GM18498 (cell line): ENCODE data around the gene SLC22A7.
"Not testable (repeated sequence)": the region's sequence is repeated elsewhere in the genome, so short reads cannot be mapped to it uniquely, and the experiment has no call there.

Source experiments
- ATAC-seq: cut with Tn5 transposase; IDR thresholded peaks from one replicate; pipeline ENCODE4 v1.9.1; 2021; ENCODE audit warnings: mild to moderate bottlenecking, moderate library complexity; ENCODE audit not compliant: unreplicated experiment

Gene SLC22A7

GRCh38 chr6:43334466-43335095 is 36.5 kb downstream of the SLC22A7 start:
- no peak for ATAC-seq

- no peak for ATAC-seq
These were observed 37.4 kb downstream of the SLC22A7 start for GRCh38 chr6:43335469-43335868.

- ATAC-seq, result no peak
These were observed 38.3 kb downstream of the SLC22A7 start for GRCh38 chr6:43336382-43336781.

- ATAC-seq, result peak; percentile 52
These were observed 40.2 kb downstream of the SLC22A7 start for GRCh38 chr6:43338243-43338642.

- peak; percentile 76 for ATAC-seq
These were observed 41.1 kb downstream of the SLC22A7 start for GRCh38 chr6:43339168-43339567.

GRCh38 chr6:43346243-43346642 is 48.2 kb downstream of the SLC22A7 start:
- ATAC-seq, result not testable (repeated sequence)

- no peak for ATAC-seq
These were observed 49.0 kb downstream of the SLC22A7 start for GRCh38 chr6:43347021-43347420.

- ATAC-seq, result no peak
These were observed 49.4 kb downstream of the SLC22A7 start for GRCh38 chr6:43347444-43347843.

GRCh38 chr6:43351951-43352350 is 53.9 kb downstream of the SLC22A7 start:
- ATAC-seq, result not testable (repeated sequence)
